ENCODE data around the gene ZBTB4.

DNA sequence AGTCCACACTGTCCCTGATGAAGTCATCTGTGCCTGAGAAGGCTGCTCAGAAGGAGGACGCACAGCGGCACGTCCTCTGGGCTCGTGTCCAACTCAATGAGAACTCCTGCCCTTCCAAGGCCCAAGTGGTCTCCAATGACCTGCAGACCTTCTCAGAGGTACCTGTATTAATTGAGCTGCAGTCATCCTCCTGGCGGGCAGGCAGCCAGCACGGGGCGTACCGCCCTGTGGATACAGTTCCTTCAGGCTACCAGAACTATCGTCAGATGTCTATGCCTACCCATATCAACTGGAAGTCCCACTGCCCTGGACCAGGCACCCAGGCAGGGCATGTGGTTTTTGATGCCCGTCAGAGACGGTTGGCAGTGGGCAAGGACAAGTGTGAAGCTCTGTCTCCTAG, 47.1 kb downstream of the ZBTB4 start:
- TF ChIP-seq, protein P1, sequence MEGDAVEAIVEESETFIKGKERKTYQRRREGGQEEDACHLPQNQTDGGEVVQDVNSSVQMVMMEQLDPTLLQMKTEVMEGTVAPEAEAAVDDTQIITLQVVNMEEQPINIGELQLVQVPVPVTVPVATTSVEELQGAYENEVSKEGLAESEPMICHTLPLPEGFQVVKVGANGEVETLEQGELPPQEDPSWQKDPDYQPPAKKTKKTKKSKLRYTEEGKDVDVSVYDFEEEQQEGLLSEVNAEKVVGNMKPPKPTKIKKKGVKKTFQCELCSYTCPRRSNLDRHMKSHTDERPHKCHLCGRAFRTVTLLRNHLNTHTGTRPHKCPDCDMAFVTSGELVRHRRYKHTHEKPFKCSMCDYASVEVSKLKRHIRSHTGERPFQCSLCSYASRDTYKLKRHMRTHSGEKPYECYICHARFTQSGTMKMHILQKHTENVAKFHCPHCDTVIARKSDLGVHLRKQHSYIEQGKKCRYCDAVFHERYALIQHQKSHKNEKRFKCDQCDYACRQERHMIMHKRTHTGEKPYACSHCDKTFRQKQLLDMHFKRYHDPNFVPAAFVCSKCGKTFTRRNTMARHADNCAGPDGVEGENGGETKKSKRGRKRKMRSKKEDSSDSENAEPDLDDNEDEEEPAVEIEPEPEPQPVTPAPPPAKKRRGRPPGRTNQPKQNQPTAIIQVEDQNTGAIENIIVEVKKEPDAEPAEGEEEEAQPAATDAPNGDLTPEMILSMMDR (IDR thresholded peaks at IDR 0.05; ENCODE audit: insufficient read depth, low read depth, low read length), result no peak
- TF ChIP-seq EZH2 (IDR thresholded peaks at IDR 0.05; ENCODE audit: insufficient read depth, low read length), result no peak
